GM12878 (cell line): ENCODE results near the gene FUT8. TPM values are rescaled to one million over a fixed set of nuclear protein-coding genes. Genes with fewer than 3 reads are reported as not detected.

ENCODE experiments used
- ATAC-seq: fragments of 200-7000 bp; cut with Tn5 transposase; 3 replicates; pipeline ENCODE4 v1.9.1; 2020; ENCODE audit warnings: mild to moderate bottlenecking, moderate library complexity
- BruUV-seq: library from RNA; stranded (reverse); fragments of 400-500 nt; replicated peaks from 2 replicates; lab custom pipeline; 2021; lab: Mats Ljungman, UMichigan
- CTCF ChIA-PET: fragments of 300-600 bp; sonication (Branson Sonifier 250); formaldehyde crosslinking; extraction: SDS; loops from one replicate; lab custom pipeline; 2021; ENCODE audit warnings: inconsistent platforms; lab: Yijun Ruan, JAX
- POLR2A ChIA-PET: fragments of 350-600 bp; formaldehyde crosslinking; extraction: SDS; loops from one replicate; lab custom pipeline; 2021; ENCODE audit warnings: inconsistent platforms; lab: Charles Lee
- RAD21 ChIA-PET: fragments of 300-600 bp; sonication (Branson Sonifier 250); formaldehyde crosslinking; loops from one replicate; lab custom pipeline; 2023; ENCODE audit warnings: antibody characterized with exemption; ENCODE audit not compliant: unreplicated experiment; lab: Charles Lee
- SMC1A ChIA-PET: fragments of 300-600 bp; sonication (Branson Sonifier 250); formaldehyde crosslinking; loops from one replicate; lab custom pipeline; 2023; ENCODE audit not compliant: unreplicated experiment, uncharacterized antibody; lab: Charles Lee
- DNase-seq: peaks from one replicate; pipeline ENCODE4 v3.0.0-alpha.2; 2011; ENCODE audit warnings: low read depth, low spot score
- FAIRE-seq: peaks from 3 replicates; lab custom pipeline; 2011; peaks lifted over from hg19 to GRCh38; lab: Jason Lieb, UNC
- H2AFZ ChIP-seq: 2 replicates; pipeline ENCODE4 v1.6.0; 2011; ENCODE audit warnings: low read depth, low read length, control low read depth; ENCODE audit not compliant: control insufficient read depth
- H3K27ac ChIP-seq: 2 replicates; pipeline ENCODE4 v1.5.1; 2011; ENCODE audit warnings: control low read depth; ENCODE audit not compliant: control insufficient read depth, insufficient read depth
- H3K27me3 ChIP-seq, 2 experiments: replicated peaks in 1 of 2; 2 replicates each; pipeline versions ENCODE4 v1.6.0 to v1.6.1; 2011; ENCODE audit warnings: low read length in 1 of 2; ENCODE audit not compliant: control insufficient read depth in 2 of 2, insufficient read depth in 2 of 2
- H3K36me3 ChIP-seq, 2 experiments: 2 replicates each; pipeline ENCODE4 v1.5.1; 2011; ENCODE audit warnings: low read length in 1 of 2; ENCODE audit not compliant: control insufficient read depth in 2 of 2, insufficient read depth in 2 of 2
- H3K4me1 ChIP-seq: 2 replicates; pipeline ENCODE4 v1.6.1; 2011; ENCODE audit warnings: mild to moderate bottlenecking, low read length, moderate library complexity, mixed read lengths; ENCODE audit not compliant: control insufficient read depth, insufficient read depth
- H3K4me2 ChIP-seq: 2 replicates; pipeline ENCODE4 v1.6.0; 2011; ENCODE audit warnings: control low read depth; ENCODE audit not compliant: control insufficient read depth, insufficient read depth
- H3K4me3 ChIP-seq: fragments of 200-600 bp; sonication (generic); 2 replicates; pipeline ENCODE4 v1.5.1; 2016
- H3K79me2 ChIP-seq: 2 replicates; pipeline ENCODE4 v1.6.0; 2011; ENCODE audit warnings: low read length; ENCODE audit not compliant: control insufficient read depth, insufficient read depth
- H3K9ac ChIP-seq: 2 replicates; pipeline ENCODE4 v1.8.0; 2011; ENCODE audit warnings: low read length, control low read depth, mixed read lengths; ENCODE audit not compliant: control insufficient read depth, insufficient read depth
- H3K9me3 ChIP-seq: replicated peaks from 3 replicates; pipeline ENCODE4 v1.5.1; 2011; ENCODE audit warnings: mild to moderate bottlenecking, low read length; ENCODE audit not compliant: control insufficient read depth, insufficient read depth
- H4K20me1 ChIP-seq: 2 replicates; pipeline ENCODE4 v1.6.0; 2011; ENCODE audit not compliant: control insufficient read depth, insufficient read depth
- ELK1 ChIP-seq: IDR thresholded peaks from 2 replicates; pipeline ENCODE4 v1.6.1; 2012; ENCODE audit warnings: low read depth, low read length, improper control_type of control experiment
- RUNX3 ChIP-seq: IDR thresholded peaks from 2 replicates; pipeline ENCODE4 v1.6.1; 2012; ENCODE audit warnings: low read length, inconsistent platforms
- SKIL ChIP-seq: fragments of 450-650 bp; IDR thresholded peaks from 2 replicates; pipeline ENCODE4 v1.6.1; 2017; ENCODE audit warnings: mild to moderate bottlenecking, low read depth, inconsistent platforms; ENCODE audit not compliant: poor library complexity, severe bottlenecking
- ZNF207 ChIP-seq: fragments of 450-650 bp; IDR thresholded peaks from 2 replicates; pipeline ENCODE4 v1.6.1; 2014; ENCODE audit warnings: antibody characterized with exemption, mild to moderate bottlenecking, borderline replicate concordance
- in situ Hi-C: fragments of 300-500 bp; cut with MboI; formaldehyde crosslinking; loops from 9 replicates; pipeline ENCODE4 v1.14.3; 2018; ENCODE audit warnings: mixed read lengths
- intact Hi-C: fragments of 100-400 bp; cut with micrococcal nuclease; formaldehyde crosslinking; loops from one replicate; pipeline ENCODE4 v1.14.2; 2022; ENCODE audit not compliant: unreplicated experiment
- polyA plus RNA-seq, 11 experiments: library from polyadenylated mRNA; depleted of rRNA in 4 of 11; unstranded in 6 of 11; stranded (reverse) in 5 of 11; fragments of >200 nt; fragmentation: Nextera tagmentation in 4 of 11; fragmentation: Illumina TruSeq in 1 of 11; extraction: Ambion mirVana in 4 of 11; extraction: Trizol in 1 of 11; gene quantifications; 1 replicate in 1 of 11; 2 replicates in 10 of 11; pipeline versions ENCODE4 v1.2.1 to v1.2.3, GENCODE V29; 2011 to 2016; ENCODE audit warnings: inconsistent platforms in 2 of 11, missing spikeins in 2 of 11, low read depth in 1 of 11
- total RNA-seq, 4 experiments: library from RNA; depleted of rRNA in 3 of 4; stranded (reverse); fragments of >200 nt in 3 of 4; fragmentation: Illumina TruSeq in 1 of 4; extraction: Trizol in 1 of 4; gene quantifications; 2 replicates each; pipeline versions ENCODE4 v1.2.1 to v1.2.3, GENCODE V29; 2013 to 2021

Gene FUT8
- total and polyA plus RNA-seq, 10 of the 15 experiments (the other 5 are each of a cell fraction or from before 2014, with no cell fraction given): 21.3 to 106 (median 66.3) TPM

GRCh38 chr14:65496178-65496993 is 83.9 kb downstream of the FUT8 start (continued):
- peak; percentile 29 for TF ChIP-seq SKIL

DNA sequence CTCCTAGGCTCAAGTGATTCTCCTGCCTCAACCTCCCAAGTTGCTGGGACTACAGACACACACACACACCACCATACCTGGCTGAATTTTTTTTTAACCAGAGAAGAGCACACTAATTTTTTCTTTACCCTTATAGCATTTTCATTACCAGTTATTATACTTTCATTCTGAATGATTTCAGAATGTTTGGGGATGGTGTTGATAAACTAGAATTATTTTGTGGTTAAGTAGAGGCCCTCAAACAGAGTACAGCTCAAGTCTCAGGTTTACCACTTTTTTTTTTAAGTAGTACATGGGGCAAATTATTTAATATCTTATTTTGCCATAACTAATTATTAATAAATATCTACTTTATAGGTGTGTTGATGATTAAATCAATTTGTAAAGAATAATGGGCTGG is 86.6 kb downstream of the FUT8 start:
- Histone ChIP-seq H3K9me3 (peaks cover 17% of the 10 kb centered on the region), H3K79me2 (peaks cover 67% of the 10 kb centered on the region), H3K27me3 (no peaks in the 10 kb centered on the region), H3K4me1 (peaks cover 21% of the 10 kb centered on the region; the same call in 1 of the 2 replicates), H3K4me3 (no peak overlapping the region), H3K36me3 (0 out of 4 replicates have a peak, but pooled peaks cover 0 to 5% of the 10 kb centered on the region in 2 experiments), H2AFZ (no peak overlapping the region), H3K27ac (no peak overlapping the region), H3K4me2 (no peak overlapping the region), H3K9ac (no peak overlapping the region), H4K20me1 (0 out of 2 replicates have a peak, but pooled peaks cover 2% of the 10 kb centered on the region)
- DNase-seq (no peak), ATAC-seq (no peak), FAIRE-seq (no peak)
- SMC1A ChIA-PET: interaction anchor here (1.2 to 7.5 kb wide), 6 partner anchors 8 to 326 kb away, joined by 3 to 85 read pairs (median 4); partner anchors contain the start of gene FUT8
- RAD21 ChIA-PET: interaction anchor here (0.7 to 6.2 kb wide), 3 partner anchors 10 to 84 kb away, joined by 3 to 82 read pairs (median 5); no protein-coding TSS in a partner anchor
- no TSS peak for BruUV-seq
- peak; percentile 59 for TF ChIP-seq RUNX3
- no peak for TF ChIP-seq ELK1
- no peak for TF ChIP-seq ZNF207
- POLR2A ChIA-PET: interaction anchor here (1.2 kb wide), 1 partner anchor 9 kb away, joined by 4 read pairs; no protein-coding TSS in a partner anchor
- intact Hi-C loops (no loop called here), in situ Hi-C loops (no loop called here)
- CTCF ChIA-PET: interaction anchor here (1.2 to 8.1 kb wide), 3 partner anchors 9 to 83 kb away, joined by 3 to 106 read pairs (median 62); no protein-coding TSS in a partner anchor
